Stimulated activated CD8-positive, alpha-beta memory T cell treated with anti-CD3 and anti-CD28 coated beads, Interleukin-4, amount 100 ng/mL, for 4 hours (primary cell): Measurements from ENCODE around the gene HTT-AS.
"Not testable (repeated sequence)": the region's sequence is repeated elsewhere in the genome, so short reads cannot be mapped to it uniquely, and the experiment has no call there.

Experiments used
- DNase-seq, 2 donors: peaks; one replicate each; pipeline ENCODE4 v3.0.0-alpha.2; 2020; ENCODE audit warnings: low read depth in 2 of 2, low spot score in 1 of 2

The HTT-AS gene

DNA sequence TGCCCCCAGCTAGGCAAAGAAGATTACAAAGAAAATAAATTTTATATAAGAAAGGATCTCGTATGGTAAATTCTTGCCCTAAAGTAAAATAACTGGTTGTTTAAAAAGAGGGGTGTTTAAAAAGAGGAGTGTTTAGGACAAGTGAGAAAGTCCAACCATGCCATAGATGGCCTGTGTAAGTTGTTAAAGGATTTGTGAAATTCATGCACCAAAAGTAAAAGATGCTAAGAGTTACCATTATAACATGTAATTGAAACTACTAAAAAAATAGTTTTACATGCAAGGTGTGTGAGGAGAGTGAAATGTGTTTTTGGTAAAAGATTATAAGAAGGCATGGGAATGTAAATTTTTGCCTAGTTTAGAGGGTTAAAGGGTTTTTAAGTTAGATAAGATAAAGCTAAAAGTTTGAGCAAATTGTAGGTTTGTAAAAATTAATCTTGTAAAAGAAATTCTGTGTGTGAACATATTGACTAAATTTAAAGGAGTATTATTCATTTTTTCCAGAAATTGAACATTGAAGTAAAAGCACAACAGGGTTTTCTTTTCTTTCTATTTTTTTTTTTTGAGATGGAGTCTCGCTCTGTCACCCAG lies 20.1 kb downstream of the HTT-AS start:
- DNase-seq: no peak

- not testable (repeated sequence) for DNase-seq
Observed at GRCh38 chr4:3051141-3051897, 23.0 kb downstream of the HTT-AS start.

DNA sequence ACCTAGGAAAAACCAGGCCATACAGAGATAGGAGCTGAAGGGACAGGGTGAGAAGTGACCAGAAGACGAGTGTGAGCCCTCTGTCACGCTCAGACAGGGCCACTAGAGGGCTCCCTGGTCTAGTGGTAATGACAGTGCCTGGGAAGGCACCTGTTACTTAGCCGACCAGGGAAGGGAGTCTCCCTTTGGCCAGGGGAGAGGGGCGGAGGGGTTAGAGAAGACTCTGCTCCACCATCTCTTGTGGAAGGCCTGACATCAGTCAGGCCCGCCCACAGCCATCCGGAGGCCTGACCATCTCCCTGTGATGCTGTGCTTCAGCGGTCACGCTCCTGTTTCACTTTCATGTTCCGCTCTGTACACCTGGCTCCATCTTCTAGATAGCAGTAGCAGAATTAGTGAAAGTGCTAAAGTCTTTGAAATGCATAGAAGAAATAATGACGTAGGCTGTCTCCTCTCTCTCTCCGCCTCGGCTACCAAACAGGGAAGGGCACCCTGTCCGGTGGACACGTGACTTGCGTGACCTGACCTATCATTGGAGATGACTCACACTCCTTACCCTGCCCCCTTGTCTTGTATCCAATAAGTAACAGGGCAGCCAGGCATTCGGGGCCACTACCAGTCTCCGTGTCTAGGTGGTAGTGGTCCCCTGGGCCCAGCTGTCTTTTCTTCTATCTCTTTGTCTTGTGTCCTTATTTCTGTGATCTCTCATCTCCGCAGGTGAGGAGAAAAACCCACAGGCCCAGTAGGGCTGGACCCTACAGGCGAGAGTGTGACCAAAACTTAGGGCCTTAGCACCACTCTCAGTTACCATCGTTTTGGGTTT lies 26.7 kb downstream of the HTT-AS start:
- peak; percentile 33 to 47 for DNase-seq

DNA sequence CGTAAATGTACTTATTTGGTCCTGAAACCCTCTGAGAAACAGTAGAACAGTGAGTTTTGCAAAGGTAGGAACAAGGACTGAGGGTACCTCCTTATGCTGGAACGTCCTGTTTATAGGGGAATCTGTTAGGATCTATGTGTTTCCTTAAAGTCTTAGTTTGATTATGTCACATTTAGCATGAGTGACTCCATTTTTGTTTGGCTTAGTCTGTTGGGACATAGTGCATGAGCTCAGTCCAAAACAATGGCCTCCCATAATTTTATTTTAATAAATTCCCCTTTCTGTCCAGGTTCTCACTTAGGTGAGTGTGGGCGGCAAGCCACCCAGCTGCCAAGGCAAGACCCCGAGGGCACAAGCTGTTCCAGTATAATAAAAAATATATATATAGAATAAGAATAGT lies 27.7 kb downstream of the HTT-AS start:
- DNase-seq: no peak

GRCh38 chr4:3046162-3046561 lies 28.2 kb downstream of the HTT-AS start:
- no peak for DNase-seq

DNA sequence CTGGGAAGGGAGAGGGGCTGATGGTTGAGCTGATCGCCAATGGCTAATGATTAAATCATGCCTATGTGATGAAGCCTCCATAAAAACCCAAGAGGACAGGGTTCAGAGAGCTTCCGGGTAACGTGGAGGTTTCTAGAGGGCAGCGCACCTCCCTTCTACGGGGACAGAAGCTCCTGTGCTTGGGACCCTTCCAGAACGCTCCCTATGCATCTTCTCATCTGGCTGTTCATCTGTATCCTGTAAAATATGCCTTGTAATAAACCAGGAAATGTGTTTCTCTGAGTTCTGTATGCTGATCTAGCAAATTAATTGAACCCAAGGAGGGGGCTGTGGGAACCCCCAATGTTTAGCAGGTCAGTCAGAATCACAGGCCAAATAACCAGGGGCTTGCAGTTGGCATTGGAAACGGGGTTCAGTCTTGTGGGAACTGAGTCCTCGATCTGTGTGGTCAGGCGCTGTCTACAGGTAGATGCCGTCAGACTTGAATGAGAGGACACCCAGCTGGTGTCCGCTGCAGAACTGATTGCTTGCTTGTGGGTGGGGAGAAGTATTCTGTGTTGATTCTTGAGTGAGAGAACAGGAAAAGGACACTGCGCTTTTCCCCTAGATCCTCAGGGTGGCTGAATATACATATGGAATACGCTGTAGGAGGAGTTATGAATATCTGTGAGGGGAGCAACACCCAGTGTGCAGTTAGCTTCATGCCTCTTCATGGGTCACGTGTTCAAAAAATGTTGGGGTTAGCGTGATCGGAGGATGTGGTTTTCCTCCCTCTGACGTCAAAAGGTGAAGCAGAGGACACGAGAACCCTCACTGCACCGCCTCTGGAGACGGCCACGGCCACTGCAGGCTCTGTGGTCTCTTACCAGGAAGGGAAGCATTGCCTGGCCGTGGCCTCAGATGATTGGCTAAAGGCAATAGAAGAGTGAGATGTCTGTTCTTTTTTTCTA lies 29.2 kb downstream of the HTT-AS start:
- DNase-seq: peak; percentile 47 to 63

DNA sequence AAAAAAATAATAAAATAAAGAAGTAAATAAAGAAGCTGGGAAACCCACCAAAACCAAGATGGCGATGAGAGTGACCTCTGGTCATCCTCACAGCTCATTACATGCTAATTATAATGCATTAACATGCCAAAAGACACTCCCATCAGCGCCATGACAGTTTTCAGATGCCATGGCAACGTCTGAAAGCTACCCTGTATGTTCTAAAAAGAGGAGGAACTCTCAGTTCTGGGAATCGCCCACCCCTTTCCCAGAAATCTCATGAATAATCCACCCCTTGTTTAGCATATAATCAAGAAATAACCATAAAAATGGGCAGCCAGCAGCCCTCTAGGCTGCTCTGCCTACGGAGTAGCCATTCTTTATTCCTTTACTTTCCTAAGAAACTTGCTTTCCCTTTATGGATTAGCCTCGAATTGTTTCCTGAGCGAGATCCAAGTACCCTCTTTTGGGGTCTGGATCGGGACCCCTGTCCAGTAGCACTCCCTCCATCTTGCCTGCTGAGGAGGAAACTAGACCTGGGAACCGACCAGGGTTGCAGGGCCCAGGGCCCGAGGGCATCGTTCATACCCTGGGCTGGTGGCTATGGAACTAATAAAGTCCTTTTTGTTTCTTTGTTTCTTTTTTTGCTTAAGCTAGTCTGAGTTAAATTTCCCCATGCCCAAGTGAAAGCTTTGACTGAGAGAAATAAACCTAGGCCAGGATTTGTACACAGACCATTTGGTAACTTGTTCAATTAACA lies 30.9 kb downstream of the HTT-AS start:
- DNase-seq: no peak

GRCh38 chr4:3042226-3042625 lies 32.1 kb downstream of the HTT-AS start:
- DNase-seq: no peak

GRCh38 chr4:3041192-3042142 lies 32.9 kb downstream of the HTT-AS start:
- peak in 1 of 2 donors; percentile 8 for DNase-seq

DNA sequence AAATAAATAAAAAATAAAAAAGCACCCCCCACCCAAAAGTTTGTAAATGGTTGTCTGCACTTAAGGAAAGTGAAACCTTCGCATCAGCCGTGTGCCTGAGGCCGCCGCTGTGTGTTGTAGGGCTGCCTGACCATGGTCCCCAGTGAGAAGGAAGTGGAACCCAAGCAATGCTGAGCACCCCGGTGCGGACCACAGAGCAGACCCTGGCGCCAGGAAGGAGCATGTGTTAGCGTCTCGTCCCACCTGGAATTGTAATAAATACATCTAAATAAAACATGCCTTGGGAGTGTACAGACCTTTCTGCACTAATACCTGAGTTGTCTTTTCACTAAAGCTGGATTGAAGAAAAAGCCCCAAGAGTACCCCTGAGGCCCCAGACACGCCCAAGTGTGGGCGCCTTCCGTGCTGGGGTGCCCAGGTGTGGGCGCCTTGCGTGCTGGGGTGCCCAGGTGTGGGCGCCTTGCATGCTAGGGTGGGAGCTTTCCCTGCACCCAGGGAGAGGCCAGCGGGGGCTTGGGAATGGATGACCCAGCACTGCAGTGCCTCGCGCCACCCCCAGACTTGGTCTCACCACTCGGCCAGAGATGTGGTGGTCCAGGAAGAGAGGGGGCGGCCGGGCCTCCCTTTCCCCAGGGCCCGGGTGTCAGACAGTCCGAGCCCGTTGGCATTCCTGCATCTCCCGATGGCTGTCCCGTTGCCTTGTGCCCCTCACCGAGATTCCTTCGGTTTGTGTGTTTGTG lies 33.7 kb downstream of the HTT-AS start:
- DNase-seq: no peak

DNA sequence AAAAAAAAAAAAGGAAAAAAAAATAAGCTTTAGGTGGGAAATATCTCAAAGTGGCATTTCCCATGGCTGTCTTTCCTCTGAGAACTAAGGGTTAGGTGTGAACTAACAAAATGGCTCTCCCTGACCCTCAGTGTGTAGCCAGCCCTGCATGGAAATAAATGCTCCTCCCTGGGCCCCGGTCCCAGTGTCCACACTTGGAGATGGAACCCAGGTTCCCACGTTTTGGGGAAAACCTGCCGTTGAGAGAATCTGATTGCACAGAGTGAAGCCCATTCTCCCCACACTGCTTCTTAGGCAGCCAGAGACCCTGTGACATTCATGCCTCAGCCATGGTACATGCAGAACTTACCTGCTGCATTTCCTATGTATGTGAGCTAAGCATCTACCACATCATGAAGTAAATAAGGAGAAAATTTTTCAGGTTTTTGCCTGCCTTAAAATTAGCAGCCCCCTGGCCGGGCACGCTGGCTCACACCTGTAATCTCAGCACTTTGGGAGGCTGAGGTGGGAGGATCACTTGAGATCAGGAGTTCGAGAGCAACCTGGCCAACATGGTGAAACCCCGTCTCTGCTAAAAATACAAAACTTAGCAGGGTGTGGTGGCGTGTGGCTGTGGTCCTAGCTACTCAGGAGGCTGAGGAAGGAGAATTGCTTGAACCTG lies 34.5 kb downstream of the HTT-AS start:
- DNase-seq: no peak

GRCh38 chr4:3037957-3038461 lies 36.3 kb downstream of the HTT-AS start:
- DNase-seq: no peak

DNA sequence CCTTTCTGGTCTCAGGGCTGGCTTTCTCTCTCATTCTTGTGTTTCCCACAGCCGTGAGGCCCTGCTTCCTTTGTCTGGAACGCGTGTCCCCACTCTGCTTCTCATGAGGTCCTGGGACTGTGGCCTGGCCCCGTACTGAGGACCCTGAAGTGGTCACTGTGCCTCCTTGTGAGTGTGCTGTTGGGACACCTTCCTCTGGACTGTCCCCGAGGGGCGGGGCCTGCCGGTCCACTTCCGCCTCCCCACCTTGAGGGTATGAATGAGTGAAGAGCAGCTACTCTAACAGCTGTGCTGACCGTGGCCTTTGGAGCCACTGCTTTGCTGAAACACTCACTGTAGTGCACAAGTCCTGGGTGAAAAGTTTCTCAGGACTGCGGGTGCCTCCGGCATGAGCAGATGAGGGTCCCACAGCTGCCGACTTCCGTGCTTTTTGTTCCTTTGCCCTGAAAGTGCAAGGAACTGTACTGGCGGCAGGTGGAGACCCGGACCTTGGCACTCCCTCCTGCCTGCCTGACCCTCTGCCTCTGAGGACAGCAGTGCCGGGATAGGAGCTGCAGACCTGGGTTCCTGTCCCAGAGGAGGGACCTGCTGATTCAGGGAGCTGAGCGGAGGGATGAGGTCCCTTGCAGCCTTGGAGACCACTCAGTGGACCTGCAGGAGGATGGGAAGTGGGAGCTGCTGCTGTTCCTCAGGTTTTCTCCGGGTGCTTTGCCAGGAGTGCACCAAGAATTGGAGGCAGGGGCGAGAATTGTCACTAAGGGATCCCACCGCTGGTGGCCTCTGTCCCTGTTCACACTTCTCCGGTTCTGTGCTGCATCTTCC lies 38.0 kb downstream of the HTT-AS start:
- DNase-seq: no peak

DNA sequence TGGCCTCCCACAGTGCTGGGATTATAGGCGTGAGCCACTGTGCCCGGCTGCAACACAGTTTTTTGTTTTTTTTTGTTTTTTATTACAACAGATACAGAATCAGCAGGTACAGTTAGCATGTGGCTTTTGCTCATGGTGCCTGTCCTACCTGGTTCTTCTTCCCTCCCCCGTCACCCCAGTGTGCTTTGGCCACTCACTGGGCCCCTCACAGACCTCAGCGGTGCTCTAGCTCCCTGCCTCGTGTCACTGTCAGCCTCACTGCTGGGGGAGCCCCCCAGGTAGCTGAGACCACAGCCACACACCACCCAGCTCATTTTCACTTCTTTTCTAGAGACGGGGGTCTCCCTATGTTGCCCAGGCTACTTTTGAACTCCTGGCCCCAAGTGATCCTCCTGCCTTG lies 38.7 kb downstream of the HTT-AS start:
- DNase-seq: no peak

GRCh38 chr4:3035249-3035648 lies 39.1 kb downstream of the HTT-AS start:
- no peak for DNase-seq

GRCh38 chr4:3034231-3034630 lies 40.1 kb downstream of the HTT-AS start:
- no peak for DNase-seq
